Activated CD8-positive, alpha-beta memory T cell treated with anti-CD3 and anti-CD28 coated beads, Interleukin-2, amount 50 U/mL, for 24 hours (primary cell): ENCODE results near the gene DHRS12.

ENCODE experiments used
- DNase-seq: peaks from one replicate; pipeline ENCODE4 v3.0.0-alpha.2; 2020; ENCODE audit errors: extremely low read depth

DHRS12 gene

DNA sequence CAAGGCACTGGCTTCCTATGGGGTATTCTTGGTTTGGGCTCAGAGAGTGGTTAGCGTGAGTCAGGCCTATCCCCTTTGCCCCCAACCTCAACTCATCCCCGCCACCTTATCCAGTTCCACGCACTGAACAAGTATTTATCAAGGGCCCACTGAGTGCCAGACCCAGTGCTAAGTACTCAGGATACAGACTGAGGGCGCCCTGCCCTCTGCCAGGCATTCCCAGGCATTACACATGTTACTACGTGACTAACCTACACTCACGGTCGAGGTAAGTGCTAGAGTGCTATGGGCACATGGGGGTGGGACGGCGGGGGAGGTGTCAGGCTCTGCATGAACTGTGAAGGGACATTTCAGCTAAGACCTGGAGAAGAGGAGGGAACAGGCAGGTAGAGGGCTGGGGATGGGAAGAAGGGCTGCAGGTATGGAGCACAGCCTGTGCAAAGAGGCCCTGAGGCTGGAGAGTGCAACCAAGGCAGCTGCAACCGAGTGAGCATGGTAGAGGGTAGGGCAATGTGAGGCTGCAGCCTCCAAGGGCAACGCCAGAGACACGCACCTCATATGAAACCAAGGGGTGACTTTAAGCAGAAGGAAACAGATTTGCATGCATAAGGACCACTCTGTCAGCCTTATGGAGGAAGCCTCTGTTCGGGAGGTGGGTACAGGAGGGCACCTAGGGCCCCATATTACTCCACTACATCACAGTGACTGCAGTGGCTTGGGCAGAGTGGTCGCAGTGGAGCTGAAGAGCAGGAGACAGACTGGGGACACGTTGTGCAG is 22.5 kb downstream of the DHRS12 start:
- DNase-seq, result no peak

GRCh38 chr13:51780099-51780498 is 23.9 kb downstream of the DHRS12 start:
- DNase-seq, result no peak

DNA sequence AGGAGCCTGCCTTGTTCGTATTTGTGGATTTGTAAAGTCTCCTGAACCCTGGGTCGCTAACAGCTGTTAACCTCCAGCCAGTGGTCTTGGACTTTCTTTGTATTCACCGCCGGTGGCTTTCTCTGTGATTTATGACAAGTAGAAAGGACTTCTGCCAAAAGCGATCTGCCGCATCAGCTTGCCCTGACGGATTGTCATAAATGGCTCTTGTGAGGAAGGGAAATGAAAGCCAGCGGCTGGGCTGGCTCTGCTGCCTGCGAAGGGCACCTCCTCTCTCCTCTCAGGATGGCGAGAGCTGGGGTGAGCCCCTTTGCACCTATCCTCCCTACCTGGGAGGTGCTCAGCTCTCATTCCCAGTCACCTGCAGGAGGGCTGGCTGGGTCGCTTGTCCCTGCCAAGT is 25.6 kb downstream of the DHRS12 start:
- no peak for DNase-seq

DNA sequence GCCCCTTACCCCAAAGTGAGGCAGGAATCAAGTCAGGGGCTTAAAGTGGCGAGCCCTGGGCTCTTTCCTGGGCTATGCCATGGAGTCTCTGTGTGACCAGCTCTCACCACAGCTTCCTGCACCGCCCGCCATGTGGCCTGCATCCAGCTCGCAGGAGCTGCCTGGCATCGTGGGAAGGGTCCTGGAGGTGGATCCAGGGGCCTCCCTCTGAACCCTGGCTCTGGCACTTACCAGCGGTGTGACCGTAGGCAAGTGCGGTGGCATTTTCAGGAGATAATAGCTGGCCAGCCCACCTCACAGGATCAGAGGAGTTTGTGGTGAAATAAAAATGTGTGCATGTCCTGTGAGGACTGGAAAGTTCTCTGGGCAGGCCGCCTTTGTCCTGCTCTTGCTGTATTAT is 26.0 kb downstream of the DHRS12 start:
- no peak for DNase-seq

GRCh38 chr13:51776179-51776578 is 27.8 kb downstream of the DHRS12 start:
- DNase-seq, result no peak

DNA sequence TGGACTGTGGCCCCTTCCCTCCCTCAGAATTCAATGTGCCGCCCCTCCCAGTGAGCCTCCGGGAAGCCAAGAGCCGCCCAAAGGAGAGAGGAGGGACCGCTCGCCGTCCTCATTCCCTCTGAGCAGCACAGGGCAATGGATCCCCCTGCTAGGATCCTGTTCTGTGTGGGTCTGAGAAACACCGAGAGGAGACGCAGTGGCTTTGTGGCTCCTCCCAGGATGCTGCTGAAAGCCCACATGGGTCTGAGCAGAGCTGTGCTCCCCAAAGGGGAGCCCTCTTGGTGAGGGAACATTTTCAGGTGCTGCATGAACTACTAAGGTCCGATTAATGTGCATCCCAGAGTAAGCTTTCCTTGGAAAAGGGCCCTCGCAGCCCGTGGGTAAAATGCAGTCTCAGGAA is 30.4 kb downstream of the DHRS12 start:
- DNase-seq, result no peak

DNA sequence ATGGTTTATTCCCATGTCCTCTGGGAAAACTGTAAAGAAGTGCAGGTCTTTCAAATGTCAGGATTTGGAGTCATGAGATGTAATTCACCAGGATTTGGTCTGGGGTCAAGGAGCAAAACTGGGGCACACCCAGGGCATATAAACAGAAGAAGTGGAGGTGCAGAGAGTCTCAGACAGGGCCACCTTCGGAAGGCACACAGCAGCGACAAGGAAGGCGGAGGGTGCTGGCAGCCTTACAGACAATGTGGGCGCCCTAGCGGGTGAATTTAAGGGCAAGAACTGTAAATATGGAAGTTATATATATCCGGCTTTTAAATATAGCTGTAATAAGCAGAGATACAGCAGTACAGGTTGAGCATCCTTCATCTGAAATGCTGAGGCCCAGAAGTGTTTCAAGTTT is 31.2 kb downstream of the DHRS12 start:
- no peak for DNase-seq

GRCh38 chr13:51772105-51772455 is 31.9 kb downstream of the DHRS12 start:
- DNase-seq, result no peak

- no peak for DNase-seq
Measured at GRCh38 chr13:51771418-51772104, 32.4 kb downstream of the DHRS12 start.

DNA sequence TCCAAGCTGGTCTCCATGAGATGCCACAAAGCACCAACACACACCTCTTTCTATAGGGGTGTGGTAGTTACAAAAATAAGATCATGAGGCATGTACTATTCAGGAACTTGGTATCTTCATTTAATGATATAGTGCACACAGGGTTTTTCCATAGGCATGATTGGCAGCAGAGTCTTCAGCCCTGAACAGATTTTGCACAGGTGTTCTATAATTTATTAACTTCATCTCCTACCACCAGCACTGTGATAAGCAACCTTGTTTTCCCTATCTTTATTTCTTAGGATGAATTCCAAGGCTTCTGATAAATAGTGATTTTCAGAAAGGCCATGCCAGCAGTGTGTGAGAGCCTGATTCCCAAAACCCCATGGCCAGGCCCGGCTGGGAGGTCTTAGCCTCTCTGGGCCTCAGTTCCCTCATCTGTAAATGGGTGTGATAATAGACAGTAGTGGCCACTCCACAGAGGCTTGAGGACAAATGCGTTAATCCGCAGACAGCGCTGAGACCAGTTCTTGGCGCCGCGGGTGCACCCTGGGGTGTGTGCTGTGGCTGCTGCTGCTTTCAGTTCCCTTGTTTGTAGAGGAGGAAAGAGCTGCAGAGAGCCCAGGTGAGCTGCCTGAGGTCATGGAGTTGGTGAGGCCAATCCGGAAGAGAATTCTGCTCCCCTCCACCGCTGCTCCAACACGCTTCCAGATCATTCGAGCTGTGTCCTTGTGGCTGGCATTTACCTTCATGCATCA is 33.1 kb downstream of the DHRS12 start:
- DNase-seq, result no peak

- DNase-seq, result no peak
Measured at GRCh38 chr13:51770160-51770559, 33.8 kb downstream of the DHRS12 start.

DNA sequence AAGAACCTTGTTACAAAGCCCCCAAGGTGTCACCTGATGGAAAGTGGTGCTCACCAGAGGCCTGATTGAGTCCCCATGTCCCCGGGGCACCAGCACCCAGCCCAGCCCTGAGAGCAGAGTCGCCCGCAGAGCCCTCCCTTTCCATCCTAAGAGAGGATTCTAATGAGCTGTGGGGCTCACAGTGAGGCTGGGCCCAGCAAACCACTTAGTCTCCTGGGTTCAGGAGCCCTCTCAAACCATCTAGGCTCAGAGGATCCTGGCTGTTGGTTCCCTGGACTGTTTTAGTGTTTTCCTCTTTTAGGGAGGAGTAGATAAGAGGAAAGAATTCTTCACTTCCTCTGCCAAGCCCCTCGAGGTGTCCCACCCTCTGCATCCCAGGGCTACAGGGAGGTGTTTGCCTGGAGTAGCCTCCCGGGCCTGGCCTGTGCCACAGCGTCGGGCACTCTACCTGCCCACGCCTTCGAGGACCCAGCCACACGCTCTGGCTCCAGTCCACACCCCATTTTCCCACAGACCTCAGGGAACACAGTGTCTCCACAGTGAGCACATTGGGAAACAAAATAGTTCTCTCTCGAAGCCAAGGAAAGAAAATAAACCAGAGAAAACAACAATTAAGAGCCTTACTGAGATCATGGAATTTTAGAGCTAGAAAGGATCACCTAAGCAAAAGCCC is 34.4 kb downstream of the DHRS12 start:
- no peak for DNase-seq

- DNase-seq, result no peak
Measured at GRCh38 chr13:51768976-51769375, 35.0 kb downstream of the DHRS12 start.

GRCh38 chr13:51768378-51768921 is 35.5 kb downstream of the DHRS12 start:
- no peak for DNase-seq

DNA sequence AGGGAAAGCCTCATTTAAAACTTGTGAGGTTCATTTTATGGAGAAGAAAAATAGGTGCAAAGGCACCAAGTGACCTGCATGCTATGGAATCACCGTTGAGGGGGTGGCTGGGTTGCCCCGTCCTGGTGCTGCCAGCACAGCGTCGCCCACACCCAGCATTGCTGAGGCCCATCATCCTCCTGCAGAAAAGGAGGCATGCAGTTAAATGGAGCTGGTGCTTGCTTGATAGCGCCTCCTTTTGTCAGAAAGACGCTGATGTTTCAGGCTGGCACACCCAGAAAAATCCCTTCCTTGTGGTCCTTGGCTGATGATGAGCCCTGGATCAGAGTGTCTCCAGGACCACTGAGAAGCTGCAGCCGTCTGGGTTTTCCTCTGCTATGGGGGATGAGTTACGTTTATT is 36.9 kb downstream of the DHRS12 start:
- no peak for DNase-seq

- DNase-seq, result no peak
Measured at GRCh38 chr13:51765142-51765515, 38.8 kb downstream of the DHRS12 start.

GRCh38 chr13:51764184-51765141 is 39.5 kb downstream of the DHRS12 start:
- peak; percentile 33 for DNase-seq

DNA sequence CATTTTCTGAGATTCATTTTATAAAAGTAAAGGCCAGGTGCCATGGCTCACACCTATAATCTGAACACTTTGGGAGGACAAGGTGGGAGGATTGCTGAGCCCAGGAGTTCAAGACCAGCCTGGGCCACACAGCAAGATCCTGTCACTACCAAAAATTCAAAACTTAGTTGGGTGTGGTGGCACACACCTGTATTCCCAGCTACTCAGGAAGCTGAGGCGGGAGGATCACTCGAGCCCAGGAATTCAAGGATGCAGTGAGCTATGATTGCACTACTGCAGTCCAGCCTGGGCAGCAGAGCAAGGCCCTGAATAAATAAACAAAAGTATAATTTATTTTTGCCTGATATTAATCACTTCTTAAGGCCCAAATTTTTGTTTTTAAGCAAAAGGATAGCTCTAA is 40.5 kb downstream of the DHRS12 start:
- DNase-seq, result no peak

DNA sequence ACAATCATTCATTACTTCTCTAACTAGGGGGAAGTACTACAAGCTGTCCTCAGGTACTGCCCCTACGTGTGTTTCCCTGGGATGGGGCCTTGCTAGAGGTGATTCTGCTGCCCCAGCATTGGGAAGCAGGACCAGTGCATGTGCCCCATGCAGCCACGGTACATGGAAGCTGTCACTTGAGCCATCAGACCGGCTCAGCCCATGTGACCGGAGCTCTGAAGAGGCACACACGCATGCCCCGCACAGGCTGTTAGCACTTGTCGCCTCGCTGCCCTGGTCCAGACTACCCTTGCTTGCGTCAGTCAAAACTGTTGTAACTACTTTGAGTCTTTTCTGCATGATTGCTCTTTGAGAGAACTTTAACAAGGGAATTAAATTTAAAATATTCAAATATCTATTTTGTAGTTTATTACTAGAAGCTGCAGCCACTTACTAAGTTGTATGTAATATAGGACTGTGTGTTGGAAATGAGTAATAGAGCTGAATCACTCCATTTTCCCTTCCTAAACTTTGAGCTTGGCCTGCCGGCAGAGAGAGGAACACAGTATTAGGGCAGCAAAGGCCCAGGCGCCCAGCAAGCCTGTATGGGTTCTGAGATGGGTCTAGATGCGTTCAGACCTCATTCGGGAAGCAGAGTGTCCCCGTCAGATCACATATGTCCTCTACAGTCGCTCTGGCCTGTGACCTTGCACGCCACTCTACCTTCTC is 42.2 kb downstream of the DHRS12 start:
- no peak for DNase-seq

DNA sequence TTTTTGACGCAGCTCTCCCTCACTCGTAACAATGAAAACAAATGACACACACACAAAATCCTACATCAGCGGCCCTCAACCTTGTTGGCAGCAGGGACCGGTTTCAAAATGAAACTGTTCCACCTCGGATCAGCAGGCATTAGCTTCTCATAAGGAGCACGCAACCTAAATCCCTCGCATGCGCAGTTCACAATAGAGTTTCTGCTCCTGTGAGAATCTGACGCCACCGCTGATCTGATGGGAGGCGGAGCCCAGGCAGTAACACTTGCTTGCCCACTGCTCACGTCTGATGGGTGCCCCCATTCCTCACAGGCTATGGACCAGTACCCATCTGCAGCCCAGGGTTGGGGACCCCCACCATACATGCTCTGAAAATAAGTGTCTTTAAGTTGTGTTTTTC is 43.4 kb downstream of the DHRS12 start:
- no peak for DNase-seq
